B cell (primary cell): ENCODE measurements around the gene TMEM205.

Experiments used
- EZH2 ChIP-seq: IDR thresholded peaks from 2 replicates; pipeline ENCODE4 v1.6.1; 2012; ENCODE audit warnings: borderline replicate concordance, low read depth, mild to moderate bottlenecking, moderate library complexity, low read length; ENCODE audit not compliant: insufficient read depth, poor library complexity, severe bottlenecking
- TF ChIP-seq, protein P1 (sequence below): fragments of 200-600 bp; IDR thresholded peaks from one replicate; pipeline ENCODE4 v1.8.0; 2022; ENCODE audit warnings: antibody characterized with exemption, mild to moderate bottlenecking

DNA sequence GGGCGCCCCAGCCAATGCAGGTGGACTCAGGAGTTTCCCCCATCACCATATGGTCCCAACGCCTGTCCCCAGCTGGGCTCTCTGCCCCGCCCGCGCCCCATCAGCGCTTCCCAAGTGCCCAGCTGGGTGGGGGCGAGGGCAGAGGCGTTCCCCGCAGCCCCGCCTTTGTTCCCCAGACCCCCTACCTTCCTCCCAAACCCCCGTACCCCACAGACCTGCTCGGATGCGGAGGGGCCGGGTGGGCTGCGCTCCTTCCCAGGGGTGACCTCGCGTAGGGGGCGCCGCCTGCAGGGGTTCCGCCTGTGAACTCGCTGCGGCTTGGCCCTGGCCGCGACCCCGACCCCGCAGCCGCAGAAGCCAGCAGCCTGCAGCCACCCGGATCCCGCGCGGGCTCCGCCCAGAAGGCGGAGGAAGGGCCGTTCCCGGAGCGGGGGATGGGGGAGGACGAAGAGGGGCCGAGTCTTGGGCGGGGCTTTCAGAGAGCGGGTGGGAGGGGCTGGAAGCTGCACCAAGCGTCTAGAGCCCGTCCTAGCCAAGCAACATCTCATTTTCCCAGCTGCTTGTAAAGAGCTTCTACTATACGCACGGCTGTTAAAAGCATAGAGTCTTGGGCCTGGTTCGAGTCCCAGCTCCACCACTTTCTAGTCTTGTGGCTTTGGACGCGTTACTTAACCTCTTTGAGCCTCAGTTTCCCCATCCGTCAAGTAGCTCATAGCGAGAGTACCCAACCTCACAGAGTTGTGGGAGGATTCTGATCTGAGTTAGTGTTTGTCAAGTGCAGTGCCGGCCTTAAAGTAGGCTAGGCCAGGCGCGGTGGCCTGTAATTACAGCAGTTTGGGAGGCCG lies 6.6 kb downstream of the TMEM205 start, which contains the start of gene RAB3D:
- TF ChIP-seq, protein P1, sequence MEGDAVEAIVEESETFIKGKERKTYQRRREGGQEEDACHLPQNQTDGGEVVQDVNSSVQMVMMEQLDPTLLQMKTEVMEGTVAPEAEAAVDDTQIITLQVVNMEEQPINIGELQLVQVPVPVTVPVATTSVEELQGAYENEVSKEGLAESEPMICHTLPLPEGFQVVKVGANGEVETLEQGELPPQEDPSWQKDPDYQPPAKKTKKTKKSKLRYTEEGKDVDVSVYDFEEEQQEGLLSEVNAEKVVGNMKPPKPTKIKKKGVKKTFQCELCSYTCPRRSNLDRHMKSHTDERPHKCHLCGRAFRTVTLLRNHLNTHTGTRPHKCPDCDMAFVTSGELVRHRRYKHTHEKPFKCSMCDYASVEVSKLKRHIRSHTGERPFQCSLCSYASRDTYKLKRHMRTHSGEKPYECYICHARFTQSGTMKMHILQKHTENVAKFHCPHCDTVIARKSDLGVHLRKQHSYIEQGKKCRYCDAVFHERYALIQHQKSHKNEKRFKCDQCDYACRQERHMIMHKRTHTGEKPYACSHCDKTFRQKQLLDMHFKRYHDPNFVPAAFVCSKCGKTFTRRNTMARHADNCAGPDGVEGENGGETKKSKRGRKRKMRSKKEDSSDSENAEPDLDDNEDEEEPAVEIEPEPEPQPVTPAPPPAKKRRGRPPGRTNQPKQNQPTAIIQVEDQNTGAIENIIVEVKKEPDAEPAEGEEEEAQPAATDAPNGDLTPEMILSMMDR: no peak
- TF ChIP-seq EZH2: no peak
